Thoracic aorta (tissue), 2 donors: ENCODE data around the gene ZNF580. TPM values are rescaled to one million over a fixed set of nuclear protein-coding genes. Genes with fewer than 3 reads are reported as not detected.

Experiments used
- ATAC-seq: fragments of 150-250 bp; one replicate; pipeline ENCODE4 v1.8.0; 2017; ENCODE audit warnings: low read depth; ENCODE audit not compliant: insufficient number of reproducible peaks, low FRiP score
- DNase-seq: peaks from one replicate; pipeline ENCODE4 v3.0.0-alpha.2; 2020; ENCODE audit warnings: low spot score
- H3K27ac ChIP-seq, 2 donors: fragments of 200-600 bp; sonication (generic); 1 replicate in 1 of 2; 2 replicates in 1 of 2; pipeline ENCODE4 v1.5.1; 2016; ENCODE audit warnings: mild to moderate bottlenecking in 2 of 2, moderate library complexity in 2 of 2
- H3K27me3 ChIP-seq: fragments of 200-600 bp; sonication (generic); replicated peaks from 2 replicates; pipeline ENCODE4 v1.6.0; 2016; ENCODE audit warnings: mild to moderate bottlenecking; ENCODE audit not compliant: insufficient read depth
- H3K36me3 ChIP-seq: fragments of 200-600 bp; sonication (generic); one replicate; pipeline ENCODE4 v1.5.1; 2016
- H3K4me1 ChIP-seq, 2 donors: fragments of 200-600 bp; sonication (generic); 1 replicate in 1 of 2; 2 replicates in 1 of 2; pipeline versions ENCODE4 v1.5.1 to v1.6.0; 2016; ENCODE audit warnings: low read depth in 2 of 2, mild to moderate bottlenecking in 1 of 2; ENCODE audit not compliant: control insufficient read depth in 1 of 2
- H3K4me3 ChIP-seq: fragments of 200-600 bp; sonication (generic); 2 replicates; pipeline ENCODE4 v1.5.1; 2016; ENCODE audit warnings: mild to moderate bottlenecking
- H3K9me3 ChIP-seq: fragments of 200-600 bp; sonication (generic); 2 replicates; pipeline ENCODE4 v1.5.1; 2016
- total RNA-seq, 2 donors: library from RNA; depleted of rRNA; stranded (reverse); fragments of >200 nt; gene quantifications; one replicate each; pipeline versions ENCODE4 v1.1.0 to v1.2.3, GENCODE V29; 2016
- TF ChIP-seq, protein P1 (sequence below): fragments of 200-600 bp; sonication (generic); IDR thresholded peaks from one replicate; pipeline ENCODE4 v1.5.1; 2019; ENCODE audit warnings: antibody characterized with exemption

ZNF580 gene
- total RNA-seq, 2 donors from 2014 or later = 46.0 to 65.5 TPM

DNA sequence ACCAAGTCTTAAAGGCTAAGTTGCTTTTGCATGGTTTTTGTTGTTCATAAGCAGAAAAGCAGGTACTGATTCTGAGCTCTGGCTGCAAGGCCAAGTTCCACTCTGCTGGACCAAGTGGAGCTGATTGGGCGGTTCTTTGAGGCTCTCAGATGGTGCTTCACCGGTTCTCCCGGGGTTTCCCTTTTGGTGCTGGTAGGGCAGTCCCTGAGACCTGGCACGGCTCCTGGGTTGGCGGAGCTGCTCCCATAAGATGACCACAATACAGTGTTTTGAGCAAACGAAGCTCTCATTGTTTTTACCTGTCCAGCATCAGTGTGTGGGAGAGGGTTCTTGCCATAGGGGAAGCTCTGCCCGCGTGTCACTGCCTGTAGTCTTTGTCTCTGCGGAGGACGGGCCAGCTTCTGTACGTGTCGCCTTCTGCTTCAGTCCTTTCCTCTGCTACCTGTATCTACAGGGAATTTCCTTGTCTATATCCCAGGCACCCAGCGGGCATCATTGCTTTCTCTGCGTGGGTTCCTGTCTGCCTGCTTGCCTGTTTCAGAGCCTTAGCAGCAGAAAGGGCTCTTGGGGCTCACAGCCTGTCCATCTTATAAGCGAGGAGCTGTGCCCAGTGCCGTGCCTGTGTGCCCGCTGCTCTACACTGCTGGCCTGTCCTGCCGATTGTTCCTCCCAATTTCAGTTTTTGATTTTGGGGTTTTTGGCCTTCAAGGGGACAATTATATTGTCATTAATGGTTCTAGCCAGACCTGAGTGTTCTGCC lies 16.4 kb downstream of the ZNF580 start:
- H3K27ac ChIP-seq = no peak overlapping the region
- H3K9me3 ChIP-seq = no peaks in the 10 kb centered on the region
- peaks cover 30% of the 10 kb centered on the region for H3K36me3 ChIP-seq
- no peak for DNase-seq
- TF ChIP-seq, protein P1, sequence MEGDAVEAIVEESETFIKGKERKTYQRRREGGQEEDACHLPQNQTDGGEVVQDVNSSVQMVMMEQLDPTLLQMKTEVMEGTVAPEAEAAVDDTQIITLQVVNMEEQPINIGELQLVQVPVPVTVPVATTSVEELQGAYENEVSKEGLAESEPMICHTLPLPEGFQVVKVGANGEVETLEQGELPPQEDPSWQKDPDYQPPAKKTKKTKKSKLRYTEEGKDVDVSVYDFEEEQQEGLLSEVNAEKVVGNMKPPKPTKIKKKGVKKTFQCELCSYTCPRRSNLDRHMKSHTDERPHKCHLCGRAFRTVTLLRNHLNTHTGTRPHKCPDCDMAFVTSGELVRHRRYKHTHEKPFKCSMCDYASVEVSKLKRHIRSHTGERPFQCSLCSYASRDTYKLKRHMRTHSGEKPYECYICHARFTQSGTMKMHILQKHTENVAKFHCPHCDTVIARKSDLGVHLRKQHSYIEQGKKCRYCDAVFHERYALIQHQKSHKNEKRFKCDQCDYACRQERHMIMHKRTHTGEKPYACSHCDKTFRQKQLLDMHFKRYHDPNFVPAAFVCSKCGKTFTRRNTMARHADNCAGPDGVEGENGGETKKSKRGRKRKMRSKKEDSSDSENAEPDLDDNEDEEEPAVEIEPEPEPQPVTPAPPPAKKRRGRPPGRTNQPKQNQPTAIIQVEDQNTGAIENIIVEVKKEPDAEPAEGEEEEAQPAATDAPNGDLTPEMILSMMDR = no peak
- no peaks in the 10 kb centered on the region for H3K27me3 ChIP-seq
- H3K4me1 ChIP-seq = peaks cover 37 to 46% of the 10 kb centered on the region in 2 donors
- peak overlapping the region; percentile 100 for H3K4me3 ChIP-seq
- ATAC-seq = no peak

DNA sequence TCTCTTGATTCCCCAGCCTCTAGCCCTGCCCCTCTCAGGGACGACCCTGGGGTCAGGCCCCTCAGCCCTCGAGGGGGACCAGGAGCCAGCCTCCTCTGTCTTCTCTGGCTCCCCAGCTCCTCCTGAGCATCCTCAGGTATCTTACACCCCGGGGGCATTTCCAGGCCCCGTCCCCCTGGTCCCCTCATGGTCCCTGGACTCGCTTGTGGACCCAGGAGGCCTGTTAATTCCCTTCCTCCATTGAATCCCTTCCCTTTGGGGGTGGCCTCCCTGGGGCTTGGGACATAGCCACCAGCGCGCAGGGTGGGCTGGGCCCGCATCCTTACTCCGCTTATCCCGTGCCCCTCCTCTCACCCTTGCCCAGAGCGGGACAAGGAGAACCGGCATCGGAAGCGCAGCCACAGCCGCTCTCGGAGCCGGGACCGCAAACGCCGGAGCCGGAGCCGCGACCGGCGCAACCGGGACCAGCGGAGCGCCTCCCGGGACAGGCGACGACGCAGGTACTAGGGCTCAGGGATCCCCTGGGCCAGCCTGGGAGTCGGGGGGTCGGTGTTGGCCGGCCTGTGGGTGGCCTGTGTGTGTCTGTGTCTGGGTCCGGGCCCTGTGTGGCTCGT lies 18.2 kb downstream of the ZNF580 start:
- peaks cover 48% of the 10 kb centered on the region for H3K36me3 ChIP-seq
- TF ChIP-seq, protein P1 = no peak
- H3K27ac ChIP-seq = no peak overlapping the region
- peaks cover 34 to 38% of the 10 kb centered on the region in 2 donors for H3K4me1 ChIP-seq
- H3K9me3 ChIP-seq = no peaks in the 10 kb centered on the region
- no peak for ATAC-seq
- H3K27me3 ChIP-seq = no peaks in the 10 kb centered on the region
- no peak for DNase-seq
- H3K4me3 ChIP-seq = no peak overlapping the region

- H3K27ac ChIP-seq = no peak overlapping the region
- no peak overlapping the region for H3K4me3 ChIP-seq
- no peak for DNase-seq
- peaks cover 34 to 38% of the 10 kb centered on the region in 2 donors for H3K4me1 ChIP-seq
- TF ChIP-seq, protein P1 = no peak
- no peak for ATAC-seq
- peaks cover 57% of the 10 kb centered on the region for H3K36me3 ChIP-seq
- H3K9me3 ChIP-seq = no peaks in the 10 kb centered on the region
- H3K27me3 ChIP-seq = no peaks in the 10 kb centered on the region
Observed at GRCh38 chr19:55659822-55660221, 19.0 kb downstream of the ZNF580 start.

DNA sequence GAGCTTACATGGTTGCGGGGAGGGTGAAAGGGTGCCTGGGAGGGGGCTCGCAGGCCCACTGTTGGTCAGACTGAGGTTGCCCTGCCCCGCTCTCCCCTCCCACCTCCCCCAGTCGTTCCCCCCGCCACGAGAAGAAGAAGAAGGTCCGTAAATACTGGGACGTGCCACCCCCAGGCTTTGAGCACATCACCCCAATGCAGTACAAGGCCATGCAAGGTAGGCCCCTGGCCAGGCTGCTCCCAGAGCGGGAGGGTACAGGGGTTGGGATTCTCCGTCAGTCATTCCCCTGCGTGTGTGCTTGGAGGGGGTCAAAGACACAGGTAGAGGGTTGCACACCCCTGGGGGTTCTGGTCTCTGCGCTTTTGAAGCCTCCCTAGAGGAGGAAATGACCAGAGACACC lies 19.6 kb downstream of the ZNF580 start:
- TF ChIP-seq, protein P1 = no peak
- Histone ChIP-seq H3K4me1 (peaks cover 34 to 38% of the 10 kb centered on the region in 2 donors), H3K27ac (no peak overlapping the region), H3K27me3 (no peaks in the 10 kb centered on the region), H3K36me3 (peaks cover 60% of the 10 kb centered on the region), H3K4me3 (no peak overlapping the region), H3K9me3 (no peaks in the 10 kb centered on the region)
- ATAC-seq = no peak
- no peak for DNase-seq

DNA sequence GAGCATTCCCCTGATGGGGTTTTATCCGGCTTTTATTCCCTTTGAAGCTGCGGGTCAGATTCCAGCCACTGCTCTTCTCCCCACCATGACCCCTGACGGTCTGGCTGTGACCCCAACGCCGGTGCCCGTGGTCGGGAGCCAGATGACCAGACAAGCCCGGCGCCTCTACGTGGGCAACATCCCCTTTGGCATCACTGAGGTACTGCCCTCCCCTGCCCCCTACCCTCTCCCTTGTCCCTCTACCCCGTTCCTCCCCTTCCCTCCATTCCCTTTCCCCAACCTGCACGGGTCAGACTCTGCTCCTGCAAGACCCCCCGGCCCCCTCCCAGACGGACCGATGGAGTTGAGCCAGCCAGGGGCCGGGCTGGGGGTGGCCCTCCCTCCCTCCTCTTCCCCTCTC lies 20.2 kb downstream of the ZNF580 start:
- Histone ChIP-seq H3K4me3 (no peak overlapping the region), H3K9me3 (no peaks in the 10 kb centered on the region), H3K27ac (no peak overlapping the region), H3K36me3 (peaks cover 63% of the 10 kb centered on the region), H3K27me3 (no peaks in the 10 kb centered on the region), H3K4me1 (peaks cover 32 to 34% of the 10 kb centered on the region in 2 donors)
- ATAC-seq = no peak
- DNase-seq = no peak
- TF ChIP-seq, protein P1 = no peak
